ENCODE measurements around the gene TM6SF1.

DNA sequence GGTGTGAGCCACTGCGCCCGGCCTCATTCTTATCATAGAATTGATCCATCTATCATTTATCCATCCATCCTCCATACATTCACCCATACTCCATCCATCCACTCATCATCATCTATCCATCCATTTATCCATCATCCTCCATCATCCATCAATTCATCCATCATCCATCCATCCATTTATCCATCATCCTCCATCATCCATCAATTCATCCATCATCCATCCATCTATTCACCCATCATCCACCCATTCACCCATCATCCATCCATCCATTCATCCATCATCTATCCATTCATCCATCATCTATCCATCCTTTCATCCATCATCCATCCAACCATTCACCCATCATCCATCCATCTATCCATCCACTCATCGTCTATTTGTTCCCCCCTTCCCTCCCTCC lies 3.7 kb downstream of the TM6SF1 start:
- TF ChIP-seq POLR2A (IDR thresholded peaks at IDR 0.05; ENCODE audit: low read depth, low read length) (no peak), POLR2AphosphoS5 (IDR thresholded peaks at IDR 0.05; ENCODE audit: low read depth, low read length) (no peak), TAF1 (IDR thresholded peaks at IDR 0.05; ENCODE audit: borderline replicate concordance, low read depth, low read length) (no peak)
